ENCODE results near the gene PTPRU. TPM values are rescaled to one million over a fixed set of nuclear protein-coding genes. Genes with fewer than 3 reads are reported as not detected.

PTPRU gene
- not detected for polyA plus RNA-seq

- DNase-seq, result peak; percentile 78 to 79 (median 78)
- peak within 1 kb of the TSS; percentile 81 to 97 (median 84) for H3K4me3 Mint-ChIP-seq
- H3K9me3 Mint-ChIP-seq, result peaks cover 0 to 6% (median 0%) of the 10 kb centered on the region in 6 donors
- H3K27me3 Mint-ChIP-seq (ENCODE audit: low read depth in 3 of 3), result peaks cover 13 to 31% (median 30%) of the 10 kb centered on the region in 3 donors
- H3K36me3 Mint-ChIP-seq, result peaks cover 0 to 6% (median 3%) of the 10 kb centered on the region in 3 donors
- H3K27ac Mint-ChIP-seq, result peak within 1 kb of the TSS in 5 of 6 donors; percentile 1 to 77 (median 38)
- peaks cover 21 to 34% of the 10 kb centered on the region in 2 donors for H3K4me1 Mint-ChIP-seq
These were observed at the start of gene PTPRU for GRCh38 chr1:29235955-29236711. TSS of gene PTPRU (plus strand) at chr1:29236522. CDS start at chr1:29236645, 123 bp downstream.

GRCh38 chr1:29186707-29187106 is 49.6 kb upstream of the PTPRU start:
- DNase-seq, result no peak
- H3K9me3 Mint-ChIP-seq, result peaks cover 0 to 2% (median 0%) of the 10 kb centered on the region in 6 donors
- H3K36me3 Mint-ChIP-seq, result peaks cover 0 to 3% (median 0%) of the 10 kb centered on the region in 3 donors
- no peak overlapping the region for H3K4me3 Mint-ChIP-seq
- H3K4me1 Mint-ChIP-seq, result peaks cover 11 to 17% of the 10 kb centered on the region in 2 donors
- no peak overlapping the region for H3K27ac Mint-ChIP-seq
- H3K27me3 Mint-ChIP-seq (ENCODE audit: low read depth in 3 of 3), result peaks cover 0 to 8% (median 4%) of the 10 kb centered on the region in 3 donors

GRCh38 chr1:29190718-29191117 is 45.6 kb upstream of the PTPRU start:
- no peaks in the 10 kb centered on the region for H3K4me1 Mint-ChIP-seq
- peaks cover 0 to 2% (median 2%) of the 10 kb centered on the region in 3 donors for H3K27me3 Mint-ChIP-seq (ENCODE audit: low read depth in 3 of 3)
- peaks cover 0 to 10% (median 3%) of the 10 kb centered on the region in 3 donors for H3K36me3 Mint-ChIP-seq
- H3K27ac Mint-ChIP-seq, result no peak overlapping the region
- peaks cover 0 to 2% (median 0%) of the 10 kb centered on the region in 6 donors for H3K9me3 Mint-ChIP-seq
- no peak for DNase-seq
- no peak overlapping the region for H3K4me3 Mint-ChIP-seq

- Mint-ChIP-seq H3K4me1 (no peaks in the 10 kb centered on the region), H3K36me3 (peaks cover 0 to 10% (median 3%) of the 10 kb centered on the region in 3 donors), H3K9me3 (no peaks in the 10 kb centered on the region), H3K4me3 (no peak overlapping the region), H3K27me3 (ENCODE audit: low read depth in 3 of 3) (peaks cover 0 to 2% (median 0%) of the 10 kb centered on the region in 3 donors), H3K27ac (peak overlapping the region in 1 of 6 donors; percentile 21)
- DNase-seq, result no peak
These were observed 42.4 kb upstream of the PTPRU start for GRCh38 chr1:29193879-29194455.

GRCh38 chr1:29195881-29196291 is 40.4 kb upstream of the PTPRU start:
- Mint-ChIP-seq H3K36me3 (peaks cover 0 to 14% (median 2%) of the 10 kb centered on the region in 3 donors), H3K27me3 (ENCODE audit: low read depth in 3 of 3) (peaks cover 0 to 2% (median 0%) of the 10 kb centered on the region in 3 donors), H3K27ac (no peak overlapping the region), H3K4me3 (no peak overlapping the region), H3K9me3 (no peaks in the 10 kb centered on the region), H3K4me1 (no peaks in the 10 kb centered on the region)
- no peak for DNase-seq

- Mint-ChIP-seq H3K4me3 (no peak overlapping the region), H3K4me1 (no peaks in the 10 kb centered on the region), H3K27me3 (ENCODE audit: low read depth in 3 of 3) (peaks cover 0 to 2% (median 0%) of the 10 kb centered on the region in 3 donors), H3K9me3 (no peaks in the 10 kb centered on the region), H3K27ac (no peak overlapping the region), H3K36me3 (peaks cover 0 to 22% (median 6%) of the 10 kb centered on the region in 3 donors)
- no peak for DNase-seq
These were observed 39.3 kb upstream of the PTPRU start for GRCh38 chr1:29196863-29197589.

- no peak overlapping the region for H3K27ac Mint-ChIP-seq
- H3K4me1 Mint-ChIP-seq, result peaks cover 0 to 1% of the 10 kb centered on the region in 2 donors
- H3K36me3 Mint-ChIP-seq, result peaks cover 0 to 22% (median 6%) of the 10 kb centered on the region in 3 donors
- H3K27me3 Mint-ChIP-seq (ENCODE audit: low read depth in 3 of 3), result peaks cover 0 to 2% (median 0%) of the 10 kb centered on the region in 3 donors
- H3K4me3 Mint-ChIP-seq, result no peak overlapping the region
- peak in 1 of 3 donors; percentile 11 for DNase-seq
- H3K9me3 Mint-ChIP-seq, result no peaks in the 10 kb centered on the region
These were observed 38.8 kb upstream of the PTPRU start for GRCh38 chr1:29197590-29197924.

GRCh38 chr1:29197993-29198392 is 38.3 kb upstream of the PTPRU start:
- H3K4me3 Mint-ChIP-seq, result no peak overlapping the region
- no peak for DNase-seq
- H3K36me3 Mint-ChIP-seq, result peaks cover 0 to 22% (median 6%) of the 10 kb centered on the region in 3 donors
- H3K27ac Mint-ChIP-seq, result no peak overlapping the region
- H3K4me1 Mint-ChIP-seq, result peaks cover 0 to 5% of the 10 kb centered on the region in 2 donors
- peaks cover 0 to 2% (median 0%) of the 10 kb centered on the region in 3 donors for H3K27me3 Mint-ChIP-seq (ENCODE audit: low read depth in 3 of 3)
- no peaks in the 10 kb centered on the region for H3K9me3 Mint-ChIP-seq

GRCh38 chr1:29200906-29201594 is 35.3 kb upstream of the PTPRU start:
- peaks cover 0 to 2% (median 0%) of the 10 kb centered on the region in 3 donors for H3K27me3 Mint-ChIP-seq (ENCODE audit: low read depth in 3 of 3)
- no peak overlapping the region for H3K4me3 Mint-ChIP-seq
- DNase-seq, result no peak
- peaks cover 4 to 16% (median 9%) of the 10 kb centered on the region in 3 donors for H3K36me3 Mint-ChIP-seq
- no peak overlapping the region for H3K27ac Mint-ChIP-seq
- peaks cover 0 to 5% of the 10 kb centered on the region in 2 donors for H3K4me1 Mint-ChIP-seq
- no peaks in the 10 kb centered on the region for H3K9me3 Mint-ChIP-seq

- peaks cover 0 to 2% (median 0%) of the 10 kb centered on the region in 3 donors for H3K27me3 Mint-ChIP-seq (ENCODE audit: low read depth in 3 of 3)
- DNase-seq, result no peak
- H3K4me3 Mint-ChIP-seq, result no peak overlapping the region
- H3K4me1 Mint-ChIP-seq, result peaks cover 0 to 5% of the 10 kb centered on the region in 2 donors
- no peaks in the 10 kb centered on the region for H3K9me3 Mint-ChIP-seq
- H3K36me3 Mint-ChIP-seq, result peaks cover 4 to 16% (median 9%) of the 10 kb centered on the region in 3 donors
- H3K27ac Mint-ChIP-seq, result no peak overlapping the region
These were observed 34.7 kb upstream of the PTPRU start for GRCh38 chr1:29201595-29202051.

GRCh38 chr1:29202053-29202452 is 34.3 kb upstream of the PTPRU start:
- peaks cover 4 to 16% (median 9%) of the 10 kb centered on the region in 3 donors for H3K36me3 Mint-ChIP-seq
- H3K27me3 Mint-ChIP-seq (ENCODE audit: low read depth in 3 of 3), result peaks cover 0 to 2% (median 0%) of the 10 kb centered on the region in 3 donors
- no peaks in the 10 kb centered on the region for H3K9me3 Mint-ChIP-seq
- H3K4me1 Mint-ChIP-seq, result peaks cover 0 to 5% of the 10 kb centered on the region in 2 donors
- H3K27ac Mint-ChIP-seq, result no peak overlapping the region
- no peak overlapping the region for H3K4me3 Mint-ChIP-seq
- no peak for DNase-seq

- Mint-ChIP-seq H3K4me1 (peaks cover 0 to 5% of the 10 kb centered on the region in 2 donors), H3K4me3 (no peak overlapping the region), H3K27ac (peak overlapping the region in 1 of 6 donors; percentile 4), H3K27me3 (ENCODE audit: low read depth in 3 of 3) (peaks cover 0 to 3% (median 0%) of the 10 kb centered on the region in 3 donors), H3K36me3 (peaks cover 4 to 16% (median 9%) of the 10 kb centered on the region in 3 donors), H3K9me3 (no peaks in the 10 kb centered on the region)
- DNase-seq, result peak; percentile 75 to 80 (median 75)
These were observed 33.6 kb upstream of the PTPRU start for GRCh38 chr1:29202584-29203340.
